ENCODE data around the gene KISS1. TPM values are rescaled to one million over a fixed set of nuclear protein-coding genes. Genes with fewer than 3 reads are reported as not detected.

The KISS1 gene
- polyA plus RNA-seq, 1 of the 3 experiments (the other 2 are of a cell fraction) = 0.10 TPM

DNA sequence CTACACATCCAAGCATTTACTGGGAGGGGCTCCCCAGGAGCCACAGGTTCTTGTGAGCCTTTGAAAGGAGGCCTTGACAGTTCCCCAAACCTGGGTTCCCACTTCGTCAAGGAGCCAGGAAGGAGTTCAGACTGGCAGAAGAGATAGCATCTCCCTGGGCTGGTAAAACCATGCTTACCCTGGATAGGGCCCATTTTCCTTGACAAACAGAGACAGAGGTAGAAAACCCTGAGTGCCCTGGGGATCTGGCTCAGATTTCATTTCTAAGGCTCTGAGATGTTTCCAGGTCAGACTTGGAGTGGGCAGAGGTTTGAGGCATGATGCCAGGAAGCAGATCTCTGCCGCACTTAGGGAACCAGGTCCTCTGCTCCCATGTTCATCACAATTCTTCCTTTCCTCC lies 47.2 kb downstream of the KISS1 start:
- no peak overlapping the region for H3K27ac ChIP-seq (ENCODE audit: low read depth in 2 of 2, low read length in 1 of 2)
- no peak for TF ChIP-seq RAD21 (IDR thresholded peaks at IDR 0.05; ENCODE audit: low read length)
- TF ChIP-seq, protein P1, sequence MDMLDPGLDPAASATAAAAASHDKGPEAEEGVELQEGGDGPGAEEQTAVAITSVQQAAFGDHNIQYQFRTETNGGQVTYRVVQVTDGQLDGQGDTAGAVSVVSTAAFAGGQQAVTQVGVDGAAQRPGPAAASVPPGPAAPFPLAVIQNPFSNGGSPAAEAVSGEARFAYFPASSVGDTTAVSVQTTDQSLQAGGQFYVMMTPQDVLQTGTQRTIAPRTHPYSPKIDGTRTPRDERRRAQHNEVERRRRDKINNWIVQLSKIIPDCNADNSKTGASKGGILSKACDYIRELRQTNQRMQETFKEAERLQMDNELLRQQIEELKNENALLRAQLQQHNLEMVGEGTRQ (IDR thresholded peaks at IDR 0.05; ENCODE audit: borderline replicate concordance, low read depth, low read length) = no peak
- TF ChIP-seq FOXM1 (IDR thresholded peaks at IDR 0.05; ENCODE audit: low read depth) = no peak
- TF ChIP-seq FOSL2 (IDR thresholded peaks at IDR 0.05; ENCODE audit: borderline replicate concordance, low read depth) = no peak
- TF ChIP-seq GABPA (IDR thresholded peaks at IDR 0.05; ENCODE audit: low read depth) = no peak
- TF ChIP-seq, protein P2, sequence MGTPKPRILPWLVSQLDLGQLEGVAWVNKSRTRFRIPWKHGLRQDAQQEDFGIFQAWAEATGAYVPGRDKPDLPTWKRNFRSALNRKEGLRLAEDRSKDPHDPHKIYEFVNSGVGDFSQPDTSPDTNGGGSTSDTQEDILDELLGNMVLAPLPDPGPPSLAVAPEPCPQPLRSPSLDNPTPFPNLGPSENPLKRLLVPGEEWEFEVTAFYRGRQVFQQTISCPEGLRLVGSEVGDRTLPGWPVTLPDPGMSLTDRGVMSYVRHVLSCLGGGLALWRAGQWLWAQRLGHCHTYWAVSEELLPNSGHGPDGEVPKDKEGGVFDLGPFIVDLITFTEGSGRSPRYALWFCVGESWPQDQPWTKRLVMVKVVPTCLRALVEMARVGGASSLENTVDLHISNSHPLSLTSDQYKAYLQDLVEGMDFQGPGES (IDR thresholded peaks at IDR 0.05; ENCODE audit: low read depth, low read length) = no peak
- TF ChIP-seq EP300 (IDR thresholded peaks at IDR 0.05; ENCODE audit: borderline replicate concordance in 1 of 2, low read depth in 1 of 2, low read length in 1 of 2) = no peak
- TF ChIP-seq NFIC (IDR thresholded peaks at IDR 0.05; ENCODE audit: borderline replicate concordance) = no peak
- TF ChIP-seq, protein P3, sequence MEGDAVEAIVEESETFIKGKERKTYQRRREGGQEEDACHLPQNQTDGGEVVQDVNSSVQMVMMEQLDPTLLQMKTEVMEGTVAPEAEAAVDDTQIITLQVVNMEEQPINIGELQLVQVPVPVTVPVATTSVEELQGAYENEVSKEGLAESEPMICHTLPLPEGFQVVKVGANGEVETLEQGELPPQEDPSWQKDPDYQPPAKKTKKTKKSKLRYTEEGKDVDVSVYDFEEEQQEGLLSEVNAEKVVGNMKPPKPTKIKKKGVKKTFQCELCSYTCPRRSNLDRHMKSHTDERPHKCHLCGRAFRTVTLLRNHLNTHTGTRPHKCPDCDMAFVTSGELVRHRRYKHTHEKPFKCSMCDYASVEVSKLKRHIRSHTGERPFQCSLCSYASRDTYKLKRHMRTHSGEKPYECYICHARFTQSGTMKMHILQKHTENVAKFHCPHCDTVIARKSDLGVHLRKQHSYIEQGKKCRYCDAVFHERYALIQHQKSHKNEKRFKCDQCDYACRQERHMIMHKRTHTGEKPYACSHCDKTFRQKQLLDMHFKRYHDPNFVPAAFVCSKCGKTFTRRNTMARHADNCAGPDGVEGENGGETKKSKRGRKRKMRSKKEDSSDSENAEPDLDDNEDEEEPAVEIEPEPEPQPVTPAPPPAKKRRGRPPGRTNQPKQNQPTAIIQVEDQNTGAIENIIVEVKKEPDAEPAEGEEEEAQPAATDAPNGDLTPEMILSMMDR (IDR thresholded peaks at IDR 0.05) = no peak
- no peak for TF ChIP-seq SIN3A (IDR thresholded peaks at IDR 0.05; ENCODE audit: borderline replicate concordance, low read depth, low read length)
- TF ChIP-seq CHD2 (IDR thresholded peaks at IDR 0.05; ENCODE audit: low read length, partially characterized antibody) = no peak
- no peak for TF ChIP-seq RFX5 (IDR thresholded peaks at IDR 0.05; ENCODE audit: low read length)
- no peak for TF ChIP-seq JUND (IDR thresholded peaks at IDR 0.05)
- no peaks in the 10 kb centered on the region for H3K79me2 ChIP-seq (ENCODE audit: insufficient read depth)
- H3K9me2 ChIP-seq = no peaks in the 10 kb centered on the region
- H3K4me3 ChIP-seq (ENCODE audit: low read depth in 2 of 2, low read length in 1 of 2) = no peak overlapping the region
- H3K4me1 ChIP-seq (ENCODE audit: control insufficient read depth in 1 of 2, insufficient read depth in 2 of 2, low read depth in 1 of 2, low read length in 1 of 2) = peaks cover 3 to 19% of the 10 kb centered on the region in 2 experiments; a peak in 1 of 4 replicates
- no peak for DNase-seq
- CTCF ChIA-PET = interaction anchor here (1.2 to 7.2 kb wide), 5 partner anchors 13 to 278 kb away, joined by 3 to 51 read pairs (median 31); no protein-coding TSS in a partner anchor
- no peak overlapping the region for H3K9ac ChIP-seq
- 91% methylated on average over 2 of the region's 2 CpGs for WGBS (ENCODE audit: low lambda C conversion rate)
- H3K36me3 ChIP-seq (replicated peaks in 1 of 2; ENCODE audit: control insufficient read depth in 1 of 2, insufficient read depth in 2 of 2, low read length in 1 of 2) = peaks cover 0 to 4% of the 10 kb centered on the region in 2 experiments
- POLR2A ChIA-PET = no interaction called here
- no peaks in the 10 kb centered on the region for H3K9me3 ChIP-seq
- H4K20me1 ChIP-seq (ENCODE audit: insufficient read depth) = no peaks in the 10 kb centered on the region
- no peaks in the 10 kb centered on the region for H3K27me3 ChIP-seq (ENCODE audit: insufficient read depth)
- H3K4me2 ChIP-seq = no peak overlapping the region
- H3F3A ChIP-seq (replicated peaks; ENCODE audit: insufficient read depth) = no peaks in the 10 kb centered on the region
- no peak overlapping the region for H2AFZ ChIP-seq (ENCODE audit: low read depth)

Data from SK-N-SH (cell line).